Measurements from ENCODE around the gene KIAA1958. TPM values are rescaled to one million over a fixed set of nuclear protein-coding genes. Genes with fewer than 3 reads are reported as not detected.

The KIAA1958 gene, protein sequence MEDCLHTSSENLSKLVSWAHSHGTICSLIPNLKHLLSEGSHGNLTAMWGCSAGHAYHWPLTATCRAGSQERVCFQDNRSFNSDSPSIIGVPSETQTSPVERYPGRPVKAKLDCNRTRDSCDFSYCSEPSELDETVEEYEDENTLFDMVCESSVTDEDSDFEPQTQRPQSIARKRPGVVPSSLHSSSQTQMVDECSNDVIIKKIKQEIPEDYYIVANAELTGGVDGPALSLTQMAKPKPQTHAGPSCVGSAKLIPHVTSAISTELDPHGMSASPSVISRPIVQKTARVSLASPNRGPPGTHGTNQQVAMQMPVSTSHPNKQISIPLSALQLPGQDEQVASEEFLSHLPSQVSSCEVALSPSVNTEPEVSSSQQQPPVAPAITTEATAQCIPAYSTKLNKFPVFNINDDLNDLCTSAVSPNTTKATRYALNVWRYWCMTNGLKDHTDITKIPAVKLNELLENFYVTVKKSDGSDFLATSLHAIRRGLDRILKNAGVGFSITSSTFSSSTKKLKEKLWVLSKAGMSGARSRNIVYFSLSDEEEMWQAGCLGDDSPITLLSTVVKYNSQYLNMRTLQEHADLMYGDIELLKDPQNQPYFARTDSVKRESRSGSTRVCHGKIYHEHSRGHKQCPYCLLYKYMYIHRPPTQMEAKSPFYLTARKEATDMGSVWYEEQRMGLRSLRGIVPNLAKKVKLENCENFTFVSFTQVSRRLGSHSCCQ
- total RNA-seq, result 1.6 and 1.9 TPM in 2 replicates

DNA sequence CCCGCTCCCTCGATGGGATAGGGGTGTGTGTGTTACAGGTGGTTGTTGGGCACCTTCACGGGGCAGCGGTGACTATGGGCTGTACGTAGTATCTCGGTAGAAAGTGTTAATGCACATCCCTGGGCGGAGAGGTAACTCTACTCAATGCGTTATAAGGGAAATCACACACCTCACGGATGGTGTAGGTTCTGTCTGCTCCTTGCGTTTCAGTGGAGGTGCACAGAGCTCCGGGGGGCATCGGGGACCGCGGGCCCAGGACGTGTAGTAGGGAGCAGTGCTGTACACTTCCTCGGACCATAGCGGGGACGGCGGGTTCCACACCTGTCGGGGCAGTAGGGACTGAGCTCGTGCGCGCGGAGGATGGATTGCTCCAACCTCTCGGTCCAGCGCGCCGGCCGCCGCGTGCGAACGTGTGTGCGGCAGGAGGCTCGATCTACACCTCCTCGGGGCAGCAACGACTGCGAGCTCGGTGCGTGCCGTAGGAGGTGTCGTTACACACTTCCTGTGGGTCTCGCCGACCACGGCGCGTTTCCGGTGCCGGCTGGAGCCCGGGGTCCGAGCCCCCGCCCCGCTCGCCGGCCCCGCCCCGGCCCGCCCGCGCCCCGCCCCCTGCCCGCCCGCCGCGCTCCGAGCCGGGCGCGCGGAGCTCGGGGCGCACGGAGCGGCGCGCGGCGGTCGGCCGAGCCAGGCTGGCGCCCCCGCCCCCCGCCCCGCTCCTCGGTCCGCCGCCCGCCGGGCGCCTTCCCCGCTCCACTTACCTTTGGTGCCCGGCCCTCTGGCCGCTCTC, at the start of gene KIAA1958:
KIAA1958 (plus strand) TSS at position 607 of the 787 bp plus-strand sequence. CDS start 87,254 bp downstream, outside the sequence.

DNA sequence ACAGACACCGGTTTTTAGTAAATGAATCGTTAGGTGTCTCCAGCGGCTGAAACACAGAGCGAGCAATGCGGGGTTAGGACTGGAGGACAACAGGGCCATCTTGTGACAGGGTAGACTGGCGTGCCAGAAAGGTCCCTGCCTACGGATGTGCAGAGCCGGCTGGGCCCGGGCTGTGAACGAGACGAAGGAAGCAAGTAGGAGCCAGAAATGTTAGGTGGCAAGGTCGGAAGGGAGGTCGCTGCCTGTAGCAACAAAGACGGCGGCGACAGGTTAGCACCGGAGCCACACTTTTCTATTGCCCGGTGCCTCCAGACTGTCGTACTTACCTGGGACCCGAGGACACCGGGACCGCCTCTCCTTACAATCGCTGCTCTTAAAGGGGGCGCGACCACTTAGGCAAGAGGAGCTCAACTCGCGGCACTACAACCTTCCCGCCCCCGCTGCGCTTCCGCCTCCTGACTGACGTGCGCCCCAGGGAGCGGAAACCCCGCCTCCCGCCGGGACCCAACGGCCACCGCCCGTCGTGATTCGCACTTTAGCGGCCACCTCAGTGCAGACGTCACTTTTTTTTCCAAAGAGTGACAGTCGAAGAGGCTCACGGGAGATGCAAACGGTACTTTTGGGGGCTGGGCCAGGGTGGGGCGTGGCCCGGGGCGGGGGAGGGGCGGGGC, 231.2 kb downstream of the KIAA1958 start, which contains the start of gene INIP:
INIP (minus strand) TSS at position 457 of the 671 bp plus-strand sequence. CDS start 1,632 bp downstream, outside the sequence.

Other genes with a start within 250 kb of the KIAA1958 start
- gene PTBP3, start 153.2 kb upstream of the KIAA1958 start, total RNA-seq, result 78.1 and 112 TPM in 2 replicates
- gene HSDL2, start 106.7 kb upstream of the KIAA1958 start, total RNA-seq, result 36.4 and 39.0 TPM in 2 replicates
- gene INIP, start 231.3 kb downstream of the KIAA1958 start, total RNA-seq, result 27.9 and 29.3 TPM in 2 replicates